GM12878 (cell line): ENCODE results near the gene MARS2. TPM values are rescaled to one million over a fixed set of nuclear protein-coding genes. Genes with fewer than 3 reads are reported as not detected.

Source experiments
- ATAC-seq: fragments of 200-7000 bp; cut with Tn5 transposase; 3 replicates; pipeline ENCODE4 v1.9.1; 2020; ENCODE audit warnings: mild to moderate bottlenecking, moderate library complexity
- BruUV-seq: library from RNA; stranded (reverse); fragments of 400-500 nt; replicated peaks from 2 replicates; lab custom pipeline; 2021; lab: Mats Ljungman, UMichigan
- CTCF ChIA-PET: fragments of 300-600 bp; sonication (Branson Sonifier 250); formaldehyde crosslinking; extraction: SDS; loops from one replicate; lab custom pipeline; 2021; ENCODE audit warnings: inconsistent platforms; lab: Yijun Ruan, JAX
- POLR2A ChIA-PET: fragments of 350-600 bp; formaldehyde crosslinking; extraction: SDS; loops from one replicate; lab custom pipeline; 2021; ENCODE audit warnings: inconsistent platforms; lab: Charles Lee
- RAD21 ChIA-PET: fragments of 300-600 bp; sonication (Branson Sonifier 250); formaldehyde crosslinking; loops from one replicate; lab custom pipeline; 2023; ENCODE audit warnings: antibody characterized with exemption; ENCODE audit not compliant: unreplicated experiment; lab: Charles Lee
- SMC1A ChIA-PET: fragments of 300-600 bp; sonication (Branson Sonifier 250); formaldehyde crosslinking; loops from one replicate; lab custom pipeline; 2023; ENCODE audit not compliant: unreplicated experiment, uncharacterized antibody; lab: Charles Lee
- DNase-seq: peaks from one replicate; pipeline ENCODE4 v3.0.0-alpha.2; 2011; ENCODE audit warnings: low read depth, low spot score
- FAIRE-seq: peaks from 3 replicates; lab custom pipeline; 2011; peaks lifted over from hg19 to GRCh38; lab: Jason Lieb, UNC
- H2AFZ ChIP-seq: 2 replicates; pipeline ENCODE4 v1.6.0; 2011; ENCODE audit warnings: low read depth, low read length, control low read depth; ENCODE audit not compliant: control insufficient read depth
- H3K27ac ChIP-seq: 2 replicates; pipeline ENCODE4 v1.5.1; 2011; ENCODE audit warnings: control low read depth; ENCODE audit not compliant: control insufficient read depth, insufficient read depth
- H3K27me3 ChIP-seq, 2 experiments: replicated peaks in 1 of 2; 2 replicates each; pipeline versions ENCODE4 v1.6.0 to v1.6.1; 2011; ENCODE audit warnings: low read length in 1 of 2; ENCODE audit not compliant: control insufficient read depth in 2 of 2, insufficient read depth in 2 of 2
- H3K36me3 ChIP-seq, 2 experiments: 2 replicates each; pipeline ENCODE4 v1.5.1; 2011; ENCODE audit warnings: low read length in 1 of 2; ENCODE audit not compliant: control insufficient read depth in 2 of 2, insufficient read depth in 2 of 2
- H3K4me1 ChIP-seq: 2 replicates; pipeline ENCODE4 v1.6.1; 2011; ENCODE audit warnings: mild to moderate bottlenecking, low read length, moderate library complexity, mixed read lengths; ENCODE audit not compliant: control insufficient read depth, insufficient read depth
- H3K4me2 ChIP-seq: 2 replicates; pipeline ENCODE4 v1.6.0; 2011; ENCODE audit warnings: control low read depth; ENCODE audit not compliant: control insufficient read depth, insufficient read depth
- H3K4me3 ChIP-seq: fragments of 200-600 bp; sonication (generic); 2 replicates; pipeline ENCODE4 v1.5.1; 2016
- H3K79me2 ChIP-seq: 2 replicates; pipeline ENCODE4 v1.6.0; 2011; ENCODE audit warnings: low read length; ENCODE audit not compliant: control insufficient read depth, insufficient read depth
- H3K9ac ChIP-seq: 2 replicates; pipeline ENCODE4 v1.8.0; 2011; ENCODE audit warnings: low read length, control low read depth, mixed read lengths; ENCODE audit not compliant: control insufficient read depth, insufficient read depth
- H3K9me3 ChIP-seq: replicated peaks from 3 replicates; pipeline ENCODE4 v1.5.1; 2011; ENCODE audit warnings: mild to moderate bottlenecking, low read length; ENCODE audit not compliant: control insufficient read depth, insufficient read depth
- H4K20me1 ChIP-seq: 2 replicates; pipeline ENCODE4 v1.6.0; 2011; ENCODE audit not compliant: control insufficient read depth, insufficient read depth
- ASH2L ChIP-seq: fragments of 300-600, 200-600 bp; sonication (generic); IDR thresholded peaks from 2 replicates; pipeline ENCODE4 v1.6.1; 2017; ENCODE audit warnings: low read depth, mild to moderate bottlenecking, borderline replicate concordance
- CREM ChIP-seq: IDR thresholded peaks from 2 replicates; pipeline ENCODE4 v1.6.1; 2014; ENCODE audit warnings: antibody characterized with exemption, low read depth
- IRF4 ChIP-seq: IDR thresholded peaks from 2 replicates; pipeline ENCODE4 v1.6.1; 2011; ENCODE audit warnings: low read depth, low read length
- SMC3 ChIP-seq: IDR thresholded peaks from 2 replicates; pipeline ENCODE4 v1.6.1; 2011; ENCODE audit warnings: low read length, improper control_type of control experiment, borderline replicate concordance
- WGBS: methylation state at CpG from one replicate; pipeline ENCODE4 v1.1.6; 2016; ENCODE audit warnings: low lambda C conversion rate; ENCODE audit not compliant: insufficient replicate concordance, insufficient coverage; ENCODE audit errors: missing lambda C conversion rate; 5-methylcytosine and 5-hydroxymethylcytosine counted together
- in situ Hi-C: fragments of 300-500 bp; cut with MboI; formaldehyde crosslinking; loops from 9 replicates; pipeline ENCODE4 v1.14.3; 2018; ENCODE audit warnings: mixed read lengths
- intact Hi-C: fragments of 100-400 bp; cut with micrococcal nuclease; formaldehyde crosslinking; loops from one replicate; pipeline ENCODE4 v1.14.2; 2022; ENCODE audit not compliant: unreplicated experiment
- polyA plus RNA-seq, 11 experiments: library from polyadenylated mRNA; depleted of rRNA in 4 of 11; unstranded in 6 of 11; stranded (reverse) in 5 of 11; fragments of >200 nt; fragmentation: Nextera tagmentation in 4 of 11; fragmentation: Illumina TruSeq in 1 of 11; extraction: Ambion mirVana in 4 of 11; extraction: Trizol in 1 of 11; gene quantifications; 1 replicate in 1 of 11; 2 replicates in 10 of 11; pipeline versions ENCODE4 v1.2.1 to v1.2.3, GENCODE V29; 2011 to 2016; ENCODE audit warnings: inconsistent platforms in 2 of 11, missing spikeins in 2 of 11, low read depth in 1 of 11
- total RNA-seq, 4 experiments: library from RNA; depleted of rRNA in 3 of 4; stranded (reverse); fragments of >200 nt in 3 of 4; fragmentation: Illumina TruSeq in 1 of 4; extraction: Trizol in 1 of 4; gene quantifications; 2 replicates each; pipeline versions ENCODE4 v1.2.1 to v1.2.3, GENCODE V29; 2013 to 2021
- TF ChIP-seq, protein P1 (sequence below): fragments of 450-650 bp; IDR thresholded peaks from 2 replicates; pipeline ENCODE4 v1.6.1; 2017; ENCODE audit warnings: antibody characterized with exemption, mild to moderate bottlenecking, moderate library complexity
- TF ChIP-seq, protein P2 (sequence below): IDR thresholded peaks from 2 replicates; pipeline ENCODE4 v1.6.1; 2011; ENCODE audit warnings: mild to moderate bottlenecking, low read depth, low read length, moderate library complexity; ENCODE audit not compliant: insufficient replicate concordance

Gene MARS2
- total and polyA plus RNA-seq, 10 of the 15 experiments (the other 5 are each of a cell fraction or from before 2014, with no cell fraction given): 4.0 to 22.7 (median 18.5) TPM

DNA sequence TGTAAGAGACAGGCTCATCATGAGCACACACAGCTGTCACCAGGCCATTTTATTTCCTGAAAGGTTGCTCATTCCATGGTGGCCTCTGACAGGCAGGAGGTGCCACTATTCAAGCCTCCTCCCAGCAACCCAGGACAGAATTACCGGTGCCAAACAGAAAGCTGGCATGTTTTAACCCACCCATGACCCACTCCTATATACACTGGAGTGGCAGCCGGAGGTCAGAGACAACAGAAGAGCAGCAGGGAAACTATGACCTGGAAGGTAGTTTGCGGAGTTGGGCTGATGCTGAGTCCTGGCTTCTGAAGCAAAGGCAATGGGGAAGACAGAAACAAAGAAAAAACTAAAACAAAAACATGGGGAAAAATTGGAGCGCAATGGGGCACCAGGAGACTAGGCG is 32.1 kb upstream of the MARS2 start:
- ChIA-PET SMC1A (no interaction called here), RAD21 (no interaction called here)
- H3K27me3 ChIP-seq: no peaks in the 10 kb centered on the region
- no peaks in the 10 kb centered on the region; a peak in 1 of 4 replicates for H3K36me3 ChIP-seq
- intact Hi-C loops: no loop called here
- no peak for ATAC-seq
- H3K4me1 ChIP-seq: peaks cover 4% of the 10 kb centered on the region
- no peak overlapping the region for H3K4me2 ChIP-seq
- no peak overlapping the region for H3K4me3 ChIP-seq
- no peak for TF ChIP-seq IRF4
- TF ChIP-seq ASH2L: no peak
- no peak for TF ChIP-seq CREM
- TF ChIP-seq SMC3: no peak
- TF ChIP-seq, protein P1, sequence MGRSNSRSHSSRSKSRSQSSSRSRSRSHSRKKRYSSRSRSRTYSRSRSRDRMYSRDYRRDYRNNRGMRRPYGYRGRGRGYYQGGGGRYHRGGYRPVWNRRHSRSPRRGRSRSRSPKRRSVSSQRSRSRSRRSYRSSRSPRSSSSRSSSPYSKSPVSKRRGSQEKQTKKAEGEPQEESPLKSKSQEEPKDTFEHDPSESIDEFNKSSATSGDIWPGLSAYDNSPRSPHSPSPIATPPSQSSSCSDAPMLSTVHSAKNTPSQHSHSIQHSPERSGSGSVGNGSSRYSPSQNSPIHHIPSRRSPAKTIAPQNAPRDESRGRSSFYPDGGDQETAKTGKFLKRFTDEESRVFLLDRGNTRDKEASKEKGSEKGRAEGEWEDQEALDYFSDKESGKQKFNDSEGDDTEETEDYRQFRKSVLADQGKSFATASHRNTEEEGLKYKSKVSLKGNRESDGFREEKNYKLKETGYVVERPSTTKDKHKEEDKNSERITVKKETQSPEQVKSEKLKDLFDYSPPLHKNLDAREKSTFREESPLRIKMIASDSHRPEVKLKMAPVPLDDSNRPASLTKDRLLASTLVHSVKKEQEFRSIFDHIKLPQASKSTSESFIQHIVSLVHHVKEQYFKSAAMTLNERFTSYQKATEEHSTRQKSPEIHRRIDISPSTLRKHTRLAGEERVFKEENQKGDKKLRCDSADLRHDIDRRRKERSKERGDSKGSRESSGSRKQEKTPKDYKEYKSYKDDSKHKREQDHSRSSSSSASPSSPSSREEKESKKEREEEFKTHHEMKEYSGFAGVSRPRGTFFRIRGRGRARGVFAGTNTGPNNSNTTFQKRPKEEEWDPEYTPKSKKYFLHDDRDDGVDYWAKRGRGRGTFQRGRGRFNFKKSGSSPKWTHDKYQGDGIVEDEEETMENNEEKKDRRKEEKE: no peak
- TF ChIP-seq, protein P2, sequence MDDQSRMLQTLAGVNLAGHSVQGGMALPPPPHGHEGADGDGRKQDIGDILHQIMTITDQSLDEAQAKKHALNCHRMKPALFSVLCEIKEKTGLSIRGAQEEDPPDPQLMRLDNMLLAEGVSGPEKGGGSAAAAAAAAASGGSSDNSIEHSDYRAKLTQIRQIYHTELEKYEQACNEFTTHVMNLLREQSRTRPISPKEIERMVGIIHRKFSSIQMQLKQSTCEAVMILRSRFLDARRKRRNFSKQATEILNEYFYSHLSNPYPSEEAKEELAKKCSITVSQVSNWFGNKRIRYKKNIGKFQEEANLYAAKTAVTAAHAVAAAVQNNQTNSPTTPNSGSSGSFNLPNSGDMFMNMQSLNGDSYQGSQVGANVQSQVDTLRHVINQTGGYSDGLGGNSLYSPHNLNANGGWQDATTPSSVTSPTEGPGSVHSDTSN: no peak
- TF ChIP-seq, all 136 proteins: peak for 0
- DNase-seq (no peak), FAIRE-seq (no peak)
- Histone ChIP-seq H4K20me1 (no peaks in the 10 kb centered on the region), H3K9me3 (peaks cover 2% of the 10 kb centered on the region; the same call in 1 of the 3 replicates), H3K27ac (no peak overlapping the region), H2AFZ (no peak overlapping the region), H3K9ac (no peak overlapping the region), H3K79me2 (no peaks in the 10 kb centered on the region)
- BruUV-seq: no TSS peak
- POLR2A ChIA-PET: no interaction called here
- in situ Hi-C loops: no loop called here
- CTCF ChIA-PET: no interaction called here
- 76% methylated on average over 5 of the region's 5 CpGs for WGBS
